Small intestine (tissue), 7 donors: ENCODE results near the gene TGFBI. TPM values are rescaled to one million over a fixed set of nuclear protein-coding genes. Genes with fewer than 3 reads are reported as not detected.

Source experiments
- DNase-seq, 2 donors: peaks; one replicate each; pipeline versions ENCODE4 v3.0.0 to v3.0.0-alpha.2; 2013
- FAIRE-seq: peaks from 2 replicates; lab custom pipeline; 2012; peaks lifted over from hg19 to GRCh38; lab: Jason Lieb, UNC
- H3K27ac ChIP-seq, 3 donors: one replicate each; pipeline ENCODE4 v1.5.1; 2013; ENCODE audit warnings: low read length in 2 of 3, mild to moderate bottlenecking in 2 of 3, control low read depth in 1 of 3, inconsistent platforms in 1 of 3, low read depth in 1 of 3, moderate library complexity in 1 of 3
- H3K27me3 ChIP-seq, 3 donors: one replicate each; pipeline ENCODE4 v1.6.1; 2013; ENCODE audit warnings: low read length in 3 of 3, inconsistent platforms in 1 of 3; ENCODE audit not compliant: control insufficient read depth in 3 of 3, insufficient read depth in 3 of 3
- H3K36me3 ChIP-seq, 3 donors: one replicate each; pipeline ENCODE4 v1.6.1; 2013; ENCODE audit warnings: low read length in 3 of 3, inconsistent platforms in 1 of 3, low read depth in 1 of 3, mild to moderate bottlenecking in 1 of 3, moderate library complexity in 1 of 3; ENCODE audit not compliant: control insufficient read depth in 3 of 3, insufficient read depth in 2 of 3
- H3K4me1 ChIP-seq, 3 donors: one replicate each; pipeline ENCODE4 v1.6.1; 2013; ENCODE audit warnings: low read length in 2 of 3, inconsistent platforms in 1 of 3, low read depth in 1 of 3, mild to moderate bottlenecking in 1 of 3, moderate library complexity in 1 of 3; ENCODE audit not compliant: control insufficient read depth in 3 of 3, insufficient read depth in 2 of 3
- H3K4me3 ChIP-seq, 3 donors: one replicate each; pipeline ENCODE4 v1.5.1; 2013; ENCODE audit warnings: low read length in 3 of 3, control low read depth in 1 of 3, inconsistent platforms in 1 of 3, low read depth in 1 of 3, mild to moderate bottlenecking in 1 of 3, moderate library complexity in 1 of 3
- H3K9me3 ChIP-seq, 2 donors: one replicate each; pipeline ENCODE4 v1.6.1; 2013; ENCODE audit warnings: low read depth in 1 of 2, low read length in 1 of 2; ENCODE audit not compliant: control insufficient read depth in 2 of 2, insufficient read depth in 1 of 2
- WGBS, 3 donors: extraction: QIAGEN DNeasy Blood & Tissue Kit; methylation state at CpG; one replicate each; pipeline ENCODE4 v1.1.7; 2013; 5-methylcytosine and 5-hydroxymethylcytosine counted together
- polyA plus RNA-seq, 4 donors: library from polyadenylated mRNA; stranded (reverse) in 3 of 4; unstranded in 1 of 4; fragments of 200-250 nt in 3 of 4; fragments of 120-200 nt in 1 of 4; gene quantifications; one replicate each; pipeline versions ENCODE4 v1.2.1 to v1.2.3, GENCODE V29; 2013
- donor health status: healthy with polysubstance abuse.
- donor health status: control.
- donor health status: control.
- donor health status: Bipolar disorder and iron deficiency.
- donor health status: healthy.

The TGFBI gene
- polyA plus RNA-seq, 4 donors: 4.2 to 114 (median 48.3) TPM

DNA sequence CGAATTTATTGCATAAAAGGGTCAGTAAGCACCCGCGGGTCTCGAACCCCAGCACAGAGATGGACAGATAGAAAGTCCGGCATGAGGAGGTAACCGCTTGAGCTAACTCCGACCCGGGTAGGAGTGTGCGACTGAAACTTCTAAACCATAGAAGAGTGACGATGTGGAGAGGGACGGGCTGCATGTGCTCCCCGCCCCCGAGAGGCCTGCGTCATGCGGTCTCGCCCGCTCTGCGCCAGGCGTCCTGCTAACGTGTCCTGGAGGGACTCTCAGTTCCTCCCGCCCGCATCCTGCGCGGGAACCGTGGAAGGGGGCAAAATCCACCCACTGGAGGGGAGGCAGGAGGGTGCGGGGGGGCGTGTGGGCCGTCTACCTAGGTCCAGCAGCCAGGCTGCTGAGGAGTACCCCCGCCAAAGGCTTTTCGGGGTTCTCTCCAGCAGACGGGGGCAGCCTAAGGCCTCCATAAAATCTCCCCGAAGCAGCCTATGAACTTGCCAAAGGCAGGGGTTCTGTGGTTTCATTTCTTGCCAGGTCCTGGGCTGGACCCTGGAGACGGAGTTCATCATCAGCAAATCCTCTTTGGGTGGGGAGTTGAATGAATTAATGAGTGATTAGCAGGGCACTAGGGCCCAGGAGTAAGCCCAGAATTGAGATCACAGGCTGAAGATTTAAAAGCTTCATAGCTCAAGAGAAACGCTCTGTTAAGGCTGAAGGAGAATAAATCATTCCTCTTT, 51.9 kb downstream of the TGFBI start:
- FAIRE-seq: no peak

DNA sequence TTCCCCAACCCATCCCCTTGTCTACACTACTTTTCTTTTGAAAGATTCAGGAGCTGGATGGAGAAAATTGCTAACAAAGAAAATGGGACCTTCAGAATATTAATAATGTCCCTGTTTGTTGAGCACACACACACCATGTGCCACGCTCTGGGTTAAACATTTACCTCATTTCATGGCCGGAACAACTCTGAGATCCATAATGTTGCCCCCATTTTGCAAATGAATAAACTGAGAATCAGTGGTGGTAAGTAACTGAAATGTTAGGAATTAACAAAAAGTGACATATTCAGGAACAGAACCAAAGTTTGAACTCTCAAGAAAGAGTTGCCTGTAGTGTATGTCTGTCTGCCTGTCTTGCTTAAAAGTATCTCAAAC, 52.4 kb downstream of the TGFBI start:
- DNase-seq: peak in 1 of 2 donors; percentile 63

More for the DNA sequence above, 51.9 kb downstream of the TGFBI start:
- peak overlapping the region in 2 of 3 donors; percentile 48 to 54 for H3K4me3 ChIP-seq
- peaks cover 0 to 4% (median 0%) of the 10 kb centered on the region in 3 donors for H3K4me1 ChIP-seq
- 12 to 35% (median 33%) methylated on average over 34 of the region's 34 CpGs for WGBS, 3 donors
- no peaks in the 10 kb centered on the region for H3K9me3 ChIP-seq
- peak; percentile 81 to 94 for DNase-seq
- peaks cover 0 to 2% (median 0%) of the 10 kb centered on the region in 3 donors for H3K27me3 ChIP-seq
- peak overlapping the region in 2 of 3 donors; percentile 64 to 82 for H3K27ac ChIP-seq
- H3K36me3 ChIP-seq: no peaks in the 10 kb centered on the region

DNA sequence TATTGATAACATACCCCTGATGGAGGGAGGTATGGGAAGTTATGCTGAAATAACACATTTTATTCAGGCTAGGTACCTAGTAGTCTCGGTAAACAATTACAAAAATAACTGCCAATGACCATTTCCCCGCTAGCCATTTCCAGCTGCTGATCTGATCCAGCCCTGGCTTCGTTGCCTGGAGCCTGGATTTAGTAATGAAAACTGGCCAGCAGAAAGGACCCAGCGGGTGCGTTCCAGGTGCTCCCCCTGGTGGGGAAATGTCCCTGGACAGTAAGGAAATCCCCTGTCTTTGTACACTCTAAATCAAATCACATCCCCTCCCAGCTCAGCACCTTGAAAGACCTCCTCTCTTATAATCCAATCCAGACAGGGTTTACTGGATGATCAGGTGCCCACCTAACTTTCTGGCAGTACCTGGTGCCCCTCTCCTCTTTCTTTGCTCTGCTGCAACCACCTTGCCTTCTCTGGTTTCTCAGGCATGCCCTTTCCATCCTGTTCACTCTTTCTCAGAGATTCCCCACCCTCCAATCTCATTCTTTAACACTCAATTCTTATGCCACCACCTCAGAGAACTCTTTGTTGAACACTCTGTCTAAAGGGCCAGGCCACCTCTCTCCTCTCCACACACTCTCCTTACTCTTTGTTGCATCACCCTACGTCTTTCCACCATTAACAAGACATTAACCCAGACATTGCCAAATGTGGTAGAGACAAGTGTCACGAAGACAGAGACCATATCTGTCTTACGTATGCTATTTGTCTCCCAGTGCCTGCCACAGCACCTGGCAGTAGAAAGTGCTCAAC, 53.8 kb downstream of the TGFBI start:
- Histone ChIP-seq H3K27ac (no peak overlapping the region), H3K4me1 (peaks cover 0 to 4% (median 0%) of the 10 kb centered on the region in 3 donors), H3K9me3 (no peaks in the 10 kb centered on the region), H3K27me3 (peaks cover 0 to 2% (median 0%) of the 10 kb centered on the region in 3 donors), H3K36me3 (no peaks in the 10 kb centered on the region), H3K4me3 (no peak overlapping the region)
- WGBS, 3 donors: 28 to 29% (median 28%) methylated on average over 8 of the region's 8 CpGs
- DNase-seq (peak; percentile 68 to 69), FAIRE-seq (no peak)

More for the DNA sequence above, 52.4 kb downstream of the TGFBI start:
- WGBS, 3 donors: 19 to 71% (median 42%) methylated on average over 2 of the region's 2 CpGs
- no peaks in the 10 kb centered on the region for H3K36me3 ChIP-seq
- peak overlapping the region in 2 of 3 donors; percentile 64 to 82 for H3K27ac ChIP-seq
- H3K4me1 ChIP-seq: peaks cover 0 to 4% (median 0%) of the 10 kb centered on the region in 3 donors
- H3K9me3 ChIP-seq: no peaks in the 10 kb centered on the region
- H3K27me3 ChIP-seq: peaks cover 0 to 2% (median 0%) of the 10 kb centered on the region in 3 donors
- FAIRE-seq: no peak
- no peak overlapping the region for H3K4me3 ChIP-seq

DNA sequence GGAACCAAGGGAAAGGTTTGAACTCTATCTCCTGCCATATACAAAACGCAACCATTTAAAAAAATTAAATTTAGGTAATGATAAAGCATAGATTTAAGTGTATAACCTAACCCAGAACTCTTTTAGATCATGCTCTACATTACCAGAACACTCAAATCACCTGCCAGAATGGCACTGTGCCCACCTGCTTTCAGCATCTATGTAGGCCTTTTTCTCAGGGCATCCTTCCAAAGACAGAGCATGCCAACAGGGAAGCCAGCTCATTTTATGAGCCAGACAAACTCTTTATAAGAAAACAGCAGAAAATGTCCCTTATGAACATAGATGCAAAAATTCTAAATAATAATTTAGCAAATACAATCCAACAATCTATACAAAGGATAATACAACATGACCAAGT, 55.9 kb downstream of the TGFBI start:
- Histone ChIP-seq H3K27ac (no peak overlapping the region), H3K9me3 (no peaks in the 10 kb centered on the region), H3K4me1 (peaks cover 2 to 5% (median 2%) of the 10 kb centered on the region in 3 donors), H3K4me3 (no peak overlapping the region), H3K36me3 (no peaks in the 10 kb centered on the region), H3K27me3 (no peaks in the 10 kb centered on the region)
- DNase-seq (no peak), FAIRE-seq (no peak)
- WGBS, 3 donors: 78 to 90% (median 88%) methylated on average over 1 of the region's 1 CpG

DNA sequence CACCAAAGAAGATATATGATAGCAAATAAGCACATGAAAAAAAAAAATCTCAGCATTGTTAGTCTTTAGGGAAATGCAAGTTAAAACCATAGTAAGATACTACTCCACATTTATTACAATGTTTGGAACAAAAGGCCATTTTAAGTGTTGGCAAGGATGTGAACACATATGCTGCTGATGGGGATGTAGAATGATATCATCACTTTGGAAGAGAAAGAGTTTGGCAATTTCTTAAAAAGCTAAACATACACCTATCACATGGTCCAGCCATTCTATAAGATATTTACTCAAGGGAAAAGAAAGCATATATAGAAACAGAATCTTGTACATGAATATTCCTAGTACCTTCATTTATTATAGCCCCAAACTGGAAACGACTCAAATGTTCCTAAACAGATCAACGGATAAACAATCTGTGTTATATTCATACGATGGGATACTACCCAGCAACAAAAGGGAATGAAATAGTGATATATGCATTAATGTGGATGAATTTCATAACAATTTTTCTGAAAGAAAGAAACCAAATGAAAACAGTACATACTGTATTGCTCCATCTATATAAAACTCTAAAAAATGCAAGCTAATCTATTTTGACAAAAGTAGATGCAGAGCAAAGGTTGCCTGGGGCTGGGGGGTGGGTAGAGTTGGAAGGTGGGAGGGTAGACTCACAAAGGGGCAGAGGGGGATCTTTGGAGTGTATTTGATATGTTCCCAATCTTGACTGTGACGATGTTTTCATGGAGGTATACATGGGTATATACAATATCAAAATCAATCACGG, 58.2 kb downstream of the TGFBI start:
- Histone ChIP-seq H3K4me3 (no peak overlapping the region), H3K27ac (no peak overlapping the region), H3K4me1 (peaks cover 0 to 11% (median 2%) of the 10 kb centered on the region in 3 donors), H3K36me3 (no peaks in the 10 kb centered on the region), H3K9me3 (no peaks in the 10 kb centered on the region), H3K27me3 (no peaks in the 10 kb centered on the region)
- no peak for DNase-seq
- 73 to 87% (median 76%) methylated on average over 5 of the region's 5 CpGs for WGBS, 3 donors
- no peak for FAIRE-seq

DNA sequence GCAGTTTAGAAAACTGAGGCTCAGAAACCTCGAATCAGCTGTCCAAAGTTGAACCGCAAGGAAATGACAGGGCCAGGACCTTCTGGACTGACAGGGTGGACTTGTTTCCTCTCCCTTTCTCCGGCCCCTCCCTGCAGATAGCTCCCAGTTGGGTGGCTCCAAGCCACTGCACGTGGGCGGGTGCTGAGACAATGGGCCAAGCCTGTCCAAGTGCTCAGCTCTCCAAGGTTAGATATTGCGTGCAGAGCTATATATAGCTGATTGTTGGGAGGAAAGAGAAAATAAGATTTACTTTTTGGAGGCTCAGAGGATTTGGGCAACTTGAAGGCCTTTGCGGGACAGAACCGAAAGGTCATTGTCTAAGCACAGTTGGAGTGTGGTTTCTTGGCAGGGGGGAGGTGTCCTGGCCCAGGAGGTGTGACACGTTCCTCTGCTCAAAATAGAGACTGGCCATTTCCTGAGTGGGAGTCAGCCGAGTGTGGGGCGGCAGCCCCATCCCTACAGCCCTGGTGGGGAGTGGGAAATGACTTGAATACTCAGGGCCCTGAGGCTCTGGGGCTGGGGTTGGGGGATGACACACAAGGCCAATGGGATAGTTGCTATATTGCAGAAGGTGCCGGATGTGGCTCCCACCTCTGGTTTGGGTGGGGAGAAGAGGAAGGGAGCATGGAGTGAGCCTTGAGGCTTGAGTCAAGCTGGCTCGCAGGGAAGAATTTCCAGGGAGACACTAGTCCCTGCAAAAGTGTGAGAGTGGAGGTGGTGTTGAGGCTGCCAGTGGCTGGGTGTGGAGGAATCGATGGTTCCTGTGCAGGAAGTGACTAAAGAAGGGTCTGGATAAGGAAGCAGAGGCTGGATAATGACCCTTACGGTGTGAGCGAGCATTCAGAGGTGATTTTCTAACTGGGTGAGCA, 59.4 kb downstream of the TGFBI start:
- H3K9me3 ChIP-seq: no peaks in the 10 kb centered on the region
- no peaks in the 10 kb centered on the region for H3K36me3 ChIP-seq
- FAIRE-seq (no peak), DNase-seq (peak in 1 of 2 donors; percentile 79)
- peak overlapping the region in 2 of 3 donors; percentile 28 to 41 for H3K27ac ChIP-seq
- H3K4me1 ChIP-seq: peaks cover 0 to 11% (median 2%) of the 10 kb centered on the region in 3 donors
- no peaks in the 10 kb centered on the region for H3K27me3 ChIP-seq
- 55 to 57% (median 56%) methylated on average over 16 of the region's 16 CpGs for WGBS, 3 donors
- H3K4me3 ChIP-seq: no peak overlapping the region

DNA sequence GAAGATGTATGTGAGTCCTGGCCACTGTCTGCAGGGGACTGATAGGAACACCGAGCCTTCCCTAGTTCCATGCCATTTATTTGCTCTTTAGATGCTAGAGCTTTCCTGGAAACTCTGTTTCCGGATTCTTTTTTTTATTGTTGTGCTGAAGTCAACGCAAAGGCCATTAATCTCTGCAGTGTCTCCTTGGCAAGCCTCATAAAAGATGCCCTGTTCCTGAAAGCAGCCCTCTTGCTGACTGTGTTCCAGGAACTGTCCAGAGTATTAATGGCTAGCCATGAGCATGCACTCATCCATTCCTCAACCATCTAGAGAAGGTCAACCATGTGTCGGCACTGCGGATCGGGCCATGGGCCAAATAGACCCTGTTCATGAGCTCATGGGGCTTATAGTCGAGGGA, 61.0 kb downstream of the TGFBI start:
- DNase-seq (peak; percentile 49 to 56), FAIRE-seq (no peak)
- Histone ChIP-seq H3K4me3 (no peak overlapping the region), H3K4me1 (peaks cover 3 to 11% (median 9%) of the 10 kb centered on the region in 3 donors), H3K27me3 (no peaks in the 10 kb centered on the region), H3K27ac (peak overlapping the region in 1 of 3 donors; percentile 22), H3K36me3 (no peaks in the 10 kb centered on the region), H3K9me3 (no peaks in the 10 kb centered on the region)
- WGBS, 3 donors: 50 to 63% (median 54%) methylated on average over 7 of the region's 7 CpGs
